GM18519 (cell line): ENCODE data around the gene NOS3.
"Not testable (repeated sequence)": the region's sequence is repeated elsewhere in the genome, so short reads cannot be mapped to it uniquely, and the experiment has no call there.

Experiments
- ATAC-seq: cut with Tn5 transposase; IDR thresholded peaks from one replicate; pipeline ENCODE4 v1.9.1; 2021; ENCODE audit warnings: mild to moderate bottlenecking, moderate library complexity; ENCODE audit not compliant: unreplicated experiment, low FRiP score

The NOS3 gene

GRCh38 chr7:151031011-151031410 is 40.2 kb downstream of the NOS3 start:
- no peak for ATAC-seq

- no peak for ATAC-seq
Measured at GRCh38 chr7:151032936-151033863, 42.4 kb downstream of the NOS3 start.

GRCh38 chr7:151033864-151034249 is 43.0 kb downstream of the NOS3 start:
- ATAC-seq, result no peak

GRCh38 chr7:151034312-151035025 is 43.7 kb downstream of the NOS3 start:
- ATAC-seq, result no peak

GRCh38 chr7:151035026-151035717 is 44.4 kb downstream of the NOS3 start:
- no peak for ATAC-seq

- no peak for ATAC-seq
Measured at GRCh38 chr7:151035902-151036301, 45.1 kb downstream of the NOS3 start.

GRCh38 chr7:151038951-151039849 is 48.4 kb downstream of the NOS3 start:
- no peak for ATAC-seq

DNA sequence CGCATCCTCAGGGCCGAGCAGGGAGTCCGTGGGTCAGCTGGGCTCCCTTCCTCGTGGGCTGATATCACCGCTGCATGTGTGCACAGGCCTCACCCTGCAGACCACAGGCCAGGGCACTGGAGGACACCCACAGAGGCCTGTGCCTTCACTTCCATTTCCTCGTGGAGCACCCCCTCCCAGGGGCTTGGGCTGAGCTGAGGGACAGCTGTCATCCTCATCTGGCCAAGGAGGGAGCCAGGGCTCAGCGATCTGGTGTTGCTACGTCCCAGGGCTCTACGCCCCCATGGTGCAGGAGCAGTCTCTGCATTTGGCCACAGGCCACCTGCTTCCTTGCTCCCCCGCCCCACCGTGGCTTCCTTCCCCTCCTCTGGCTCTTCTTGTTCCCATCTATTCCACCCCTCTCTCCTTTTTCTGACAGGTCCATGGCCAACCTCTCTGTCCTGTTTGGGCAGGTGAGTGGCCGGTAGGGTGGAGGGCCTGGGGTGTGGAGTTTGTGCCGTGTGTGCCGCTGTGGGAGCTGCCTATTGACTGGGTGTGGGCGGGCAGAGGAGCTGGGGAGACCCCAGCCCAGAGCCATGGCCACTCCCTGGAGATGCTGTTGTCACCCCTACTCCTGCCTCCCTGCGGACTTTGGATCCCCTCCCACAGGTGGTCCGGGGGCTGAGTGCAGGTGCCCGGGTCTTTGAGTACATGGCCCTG is 49.2 kb downstream of the NOS3 start:
- no peak for ATAC-seq

DNA sequence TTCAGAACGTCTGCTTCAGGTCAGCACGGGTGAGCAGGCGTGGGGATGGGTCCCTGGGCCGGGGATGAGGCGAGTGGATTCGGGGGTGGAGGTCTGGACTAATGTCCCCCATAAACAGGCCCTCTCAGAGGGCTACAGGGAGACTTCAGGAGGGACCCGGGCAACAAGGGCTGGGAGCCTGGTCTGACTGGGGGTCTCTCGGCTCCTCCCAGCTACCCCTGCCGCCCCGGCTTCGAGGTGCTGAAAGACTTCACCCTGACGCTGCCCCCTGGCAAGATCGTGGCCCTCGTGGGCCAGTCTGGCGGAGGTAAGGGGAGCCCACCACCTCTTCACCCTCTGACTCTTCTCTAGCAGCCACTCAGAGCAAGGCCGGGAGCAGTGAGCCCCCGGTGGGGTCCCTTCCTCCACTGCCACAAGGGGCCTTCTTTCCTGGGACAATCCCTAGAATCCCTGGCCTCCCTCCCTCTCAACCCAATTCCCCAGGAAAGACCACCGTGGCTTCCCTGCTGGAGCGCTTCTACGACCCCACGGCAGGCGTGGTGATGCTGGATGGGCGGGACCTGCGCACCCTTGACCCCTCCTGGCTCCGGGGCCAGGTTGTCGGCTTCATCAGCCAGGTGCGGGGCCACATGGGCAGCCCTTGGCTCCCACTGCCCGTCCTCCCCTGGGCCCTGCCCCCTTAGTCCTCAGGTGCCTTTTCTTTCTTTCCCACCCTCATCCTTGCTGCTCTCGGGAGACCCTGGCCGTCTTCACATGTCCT is 50.0 kb downstream of the NOS3 start:
- no peak for ATAC-seq

- not testable (repeated sequence) for ATAC-seq
Measured at GRCh38 chr7:151043449-151043848, 52.6 kb downstream of the NOS3 start.

GRCh38 chr7:151043959-151044358 is 53.1 kb downstream of the NOS3 start:
- no peak for ATAC-seq

GRCh38 chr7:151045262-151045661 is 54.4 kb downstream of the NOS3 start:
- ATAC-seq, result no peak

DNA sequence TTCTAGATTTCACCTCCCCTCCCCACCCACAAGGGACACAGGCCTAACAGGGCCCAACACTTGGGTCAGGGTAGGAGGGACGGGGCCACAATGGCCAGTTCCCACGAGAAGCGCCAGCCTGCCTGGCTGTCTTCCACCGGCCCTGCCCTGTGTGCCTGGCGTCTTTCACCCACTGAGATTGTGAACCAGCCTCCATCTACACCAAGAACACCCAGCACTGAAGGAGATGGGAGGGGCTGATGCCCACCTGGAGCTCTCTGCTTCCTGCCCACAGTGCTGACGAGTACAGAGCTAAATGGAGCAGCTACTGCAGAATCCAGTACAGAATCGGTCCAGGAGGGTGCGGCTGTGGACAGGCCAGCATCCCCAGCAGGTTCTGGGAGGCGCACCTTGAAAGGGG is 55.1 kb downstream of the NOS3 start:
- ATAC-seq, result no peak

- no peak for ATAC-seq
Measured at GRCh38 chr7:151046603-151047573, 56.1 kb downstream of the NOS3 start.

DNA sequence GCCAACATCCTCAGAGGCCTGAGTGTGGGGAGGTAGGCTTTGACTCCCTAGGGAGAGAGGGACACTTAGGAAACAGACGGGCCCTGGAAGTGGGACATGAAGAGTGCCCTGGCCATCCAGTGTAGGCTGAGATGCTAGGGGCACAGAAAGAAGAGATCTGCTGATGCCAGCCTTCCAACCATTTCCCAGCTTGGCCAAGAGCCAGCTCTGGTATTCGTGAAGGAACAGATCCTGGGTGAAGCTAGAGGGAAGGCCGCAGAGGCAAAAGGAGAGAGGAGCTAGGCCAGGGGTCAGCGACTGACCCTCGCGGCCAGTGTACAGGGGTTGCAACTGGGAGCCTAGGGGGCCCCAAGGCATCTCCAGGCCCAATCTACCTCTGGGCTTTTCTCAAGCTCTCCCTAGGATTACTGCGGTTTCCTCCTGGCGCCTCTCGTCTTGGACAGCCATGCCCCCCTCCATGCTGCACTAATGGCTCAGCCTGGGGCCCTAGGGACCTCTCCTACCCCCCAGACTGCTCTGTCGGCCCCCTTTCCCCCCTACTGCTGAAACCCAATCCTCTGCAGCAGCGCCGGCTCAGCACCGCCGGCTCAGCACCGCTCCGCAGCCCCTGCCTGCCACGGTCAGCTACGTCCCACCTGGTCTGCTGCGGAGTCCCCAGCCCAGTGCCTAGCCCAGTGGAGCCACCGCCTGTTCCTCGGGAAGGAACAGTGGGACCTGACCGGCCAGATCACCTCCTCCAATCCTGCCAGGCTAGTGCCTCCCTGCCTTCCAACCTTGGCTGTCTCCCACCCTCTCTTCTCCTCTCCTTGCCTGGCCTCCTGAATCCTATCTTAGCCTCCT is 57.4 kb downstream of the NOS3 start, which contains the start of gene ASIC3:
ASIC3 (plus strand) TSS at position 556 of the 840 bp plus-strand sequence. CDS start 355 bp downstream, outside the sequence.
- no peak for ATAC-seq

DNA sequence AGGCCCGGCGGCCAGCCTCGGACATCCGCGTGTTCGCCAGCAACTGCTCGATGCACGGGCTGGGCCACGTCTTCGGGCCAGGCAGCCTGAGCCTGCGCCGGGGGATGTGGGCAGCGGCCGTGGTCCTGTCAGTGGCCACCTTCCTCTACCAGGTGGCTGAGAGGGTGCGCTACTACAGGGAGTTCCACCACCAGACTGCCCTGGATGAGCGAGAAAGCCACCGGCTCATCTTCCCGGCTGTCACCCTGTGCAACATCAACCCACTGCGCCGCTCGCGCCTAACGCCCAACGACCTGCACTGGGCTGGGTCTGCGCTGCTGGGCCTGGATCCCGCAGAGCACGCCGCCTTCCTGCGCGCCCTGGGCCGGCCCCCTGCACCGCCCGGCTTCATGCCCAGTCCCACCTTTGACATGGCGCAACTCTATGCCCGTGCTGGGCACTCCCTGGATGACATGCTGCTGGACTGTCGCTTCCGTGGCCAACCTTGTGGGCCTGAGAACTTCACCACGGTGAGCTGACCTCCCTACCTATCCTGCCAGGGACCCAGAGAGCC is 58.2 kb downstream of the NOS3 start:
- ATAC-seq, result no peak
